Frontal cortex (tissue), 4 donors: ENCODE measurements around the gene TCEAL9. TPM values are rescaled to one million over a fixed set of nuclear protein-coding genes. Genes with fewer than 3 reads are reported as not detected.
"Not testable (repeated sequence)": the region's sequence is repeated elsewhere in the genome, so short reads cannot be mapped to it uniquely, and the experiment has no call there.

Source experiments
- DNase-seq, 2 donors: peaks; one replicate each; pipeline ENCODE4 v3.0.0; 2012; ENCODE audit warnings: low spot score in 2 of 2
- FAIRE-seq: peaks from 2 replicates; lab custom pipeline; 2012; peaks lifted over from hg19 to GRCh38; lab: Jason Lieb, UNC
- total RNA-seq: library from RNA; depleted of rRNA; stranded (reverse); fragments of >200 nt; gene quantifications from one replicate; pipeline ENCODE4 v1.2.3, GENCODE V29; 2014
- donor health status: control.
- donor health status: control.
- donor health status: control.

TCEAL9 gene
- 27.7 TPM for total RNA-seq

- DNase-seq (peak in 1 of 2 donors; percentile 43), FAIRE-seq (no peak)
These were observed at the start of gene TCEAL9 for GRCh38 chrX:103356130-103356798. TSS of gene TCEAL9 (plus strand) at chrX:103356506. CDS start at chrX:103357685, 1,179 bp downstream.

- DNase-seq: no peak
- FAIRE-seq: no peak
These were observed 46.3 kb upstream of the TCEAL9 start for GRCh38 chrX:103309860-103310554.

- FAIRE-seq (no peak), DNase-seq (peak; percentile 70 to 74)
These were observed 45.5 kb upstream of the TCEAL9 start, which contains the start of gene BEX2 for GRCh38 chrX:103310555-103311398. TSS of gene BEX2 (minus strand) at chrX:103310990. CDS start at chrX:103309976, 1,014 bp downstream.

GRCh38 chrX:103311399-103311780, 44.9 kb upstream of the TCEAL9 start:
- FAIRE-seq: no peak
- DNase-seq: no peak

- no peak for FAIRE-seq
These were observed 26.3 kb upstream of the TCEAL9 start, which contains the start of gene TCEAL7 for GRCh38 chrX:103329991-103330390. TSS of gene TCEAL7 (plus strand) at chrX:103330239. CDS start at chrX:103331404, 1,165 bp downstream.

GRCh38 chrX:103330681-103331288, 25.5 kb upstream of the TCEAL9 start:
- FAIRE-seq: no peak
- DNase-seq: no peak

More at GRCh38 chrX:103329991-103330390, 26.3 kb upstream of the TCEAL9 start, which contains the start of gene TCEAL7:
- DNase-seq: peak; percentile 41 to 55

GRCh38 chrX:103338663-103339062, 17.6 kb upstream of the TCEAL9 start:
- peak in 1 of 2 donors; percentile 1 for DNase-seq
- FAIRE-seq: no peak

- FAIRE-seq (peak; percentile 64), DNase-seq (peak; percentile 18 to 29)
These were observed 13.2 kb upstream of the TCEAL9 start for GRCh38 chrX:103343105-103343504.

- no peak for FAIRE-seq
These were observed 11.7 kb upstream of the TCEAL9 start for GRCh38 chrX:103344606-103345005.

GRCh38 chrX:103347682-103348397, 8.5 kb upstream of the TCEAL9 start:
- no peak for DNase-seq

More at GRCh38 chrX:103344606-103345005, 11.7 kb upstream of the TCEAL9 start:
- DNase-seq: no peak

GRCh38 chrX:103356858-103357257, 552 bp downstream of the TCEAL9 start:
- peak in 1 of 2 donors; percentile 6 for DNase-seq

More at GRCh38 chrX:103347682-103348397, 8.5 kb upstream of the TCEAL9 start:
- no peak for FAIRE-seq

GRCh38 chrX:103357871-103358270, 1.6 kb downstream of the TCEAL9 start:
- no peak for FAIRE-seq
- no peak for DNase-seq

More at GRCh38 chrX:103356858-103357257, 552 bp downstream of the TCEAL9 start:
- no peak for FAIRE-seq

GRCh38 chrX:103359605-103360004, 3.3 kb downstream of the TCEAL9 start:
- not testable (repeated sequence) for FAIRE-seq, DNase-seq

- FAIRE-seq: no peak
- DNase-seq: no peak
These were observed 3.8 kb downstream of the TCEAL9 start for GRCh38 chrX:103360092-103360491.

- DNase-seq (no peak), FAIRE-seq (no peak)
These were observed 4.6 kb downstream of the TCEAL9 start for GRCh38 chrX:103360916-103361315.

GRCh38 chrX:103361798-103362197, 5.5 kb downstream of the TCEAL9 start:
- FAIRE-seq (no peak), DNase-seq (no peak)

GRCh38 chrX:103362474-103362873, 6.2 kb downstream of the TCEAL9 start:
- FAIRE-seq (no peak), DNase-seq (no peak)

- FAIRE-seq: no peak
- DNase-seq: no peak
These were observed 6.7 kb downstream of the TCEAL9 start for GRCh38 chrX:103363046-103363445.

- FAIRE-seq (no peak), DNase-seq (no peak)
These were observed 11.2 kb downstream of the TCEAL9 start for GRCh38 chrX:103367502-103367901.
